RPMI7951 (cell line): ENCODE results near the gene SFMBT1. TPM values are rescaled to one million over a fixed set of nuclear protein-coding genes. Genes with fewer than 3 reads are reported as not detected.

Source experiments
- total RNA-seq: library from RNA; depleted of rRNA; stranded (reverse); fragments of >200 nt; shearing (Covaris generic); gene quantifications from 2 replicates; pipeline ENCODE4 v1.2.3, GENCODE V29; 2014; rRNA removed

SFMBT1 gene
- total RNA-seq, 1 experiment from 2014 or later, result 9.3 TPM

Other genes with a start within 250 kb of the SFMBT1 start
- gene ITIH4, start 215.4 kb downstream of the SFMBT1 start, total RNA-seq, result 0.48 and 0.68 TPM in 2 replicates
- gene MUSTN1, start 211.1 kb downstream of the SFMBT1 start, total RNA-seq, result 1.1 and 1.3 TPM in 2 replicates
- gene STIMATE, start 148.5 kb downstream of the SFMBT1 start, total RNA-seq, result 10.5 and 12.1 TPM in 2 replicates
- gene RFT1, start 84.4 kb upstream of the SFMBT1 start, total RNA-seq, result 15.7 and 19.6 TPM in 2 replicates
- 4.3 and 5.0 TPM in 2 replicates for gene PRKCD, start 115.1 kb upstream of the SFMBT1 start, total RNA-seq
- 761 and 779 TPM in 2 replicates for gene TKT, start 209.9 kb upstream of the SFMBT1 start, total RNA-seq